Measurements from ENCODE around the gene RNF167.
A peak's percentile ranks its signal among the peaks of the same experiment; 100 is the strongest.

The RNF167 gene

DNA sequence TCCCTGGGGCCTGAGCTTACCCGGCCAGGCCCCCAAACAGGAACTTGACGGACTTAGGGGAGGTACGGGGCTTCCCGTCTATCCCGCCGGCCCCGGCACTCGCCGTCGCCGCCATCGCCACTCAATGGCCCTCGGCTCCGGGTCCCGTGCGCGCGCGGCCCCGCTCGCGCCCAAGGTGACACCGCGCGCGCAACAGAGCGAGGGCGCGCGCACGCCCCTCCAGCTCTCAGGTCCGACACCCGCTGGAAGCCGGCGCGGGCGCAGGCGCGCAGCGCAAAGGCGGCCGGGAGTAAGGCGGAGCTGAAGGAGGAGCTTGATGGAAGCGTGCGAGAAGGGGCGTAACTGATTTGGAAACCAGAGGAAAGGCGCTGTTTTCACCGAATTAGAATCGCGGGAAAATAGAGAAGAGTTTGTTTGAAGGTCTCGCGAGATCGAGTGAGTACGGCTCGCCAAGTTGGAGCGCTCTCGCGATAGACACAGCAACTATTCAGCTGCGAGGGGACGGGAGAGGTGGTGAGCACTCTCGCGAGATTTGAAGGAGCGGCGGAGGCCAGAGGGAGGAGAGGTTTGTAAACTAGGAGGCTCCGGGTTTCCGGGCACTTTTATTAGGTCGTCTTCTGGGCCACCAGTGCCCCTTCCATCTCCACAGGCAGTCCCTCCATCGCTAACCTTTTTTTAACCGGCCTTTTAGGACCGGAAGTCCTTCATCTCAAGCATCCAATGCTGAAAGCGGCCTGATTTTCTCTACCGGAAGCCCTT lies at the start of gene RNF167, which contains the start of gene SLC25A11:
RNF167 (plus strand) TSS at position 473 of the 759 bp plus-strand sequence. CDS start 642 bp downstream, outside the sequence.
SLC25A11 (minus strand) TSS at position 251 of the 759 bp plus-strand sequence; CDS start at position 115, 136 bp downstream.
- Histone ChIP-seq H3K27me3 (ENCODE audit: control insufficient read depth, insufficient read depth, low read length) (no peaks in the 10 kb centered on the region), H3K4me3 (ENCODE audit: low read depth, low read length) (peak within 1 kb of the TSS; percentile 91), H3K9me3 (ENCODE audit: control insufficient read depth, insufficient read depth, low read length) (no peaks in the 10 kb centered on the region), H3K9ac (ENCODE audit: low read depth, low read length) (peak within 1 kb of the TSS; percentile 99), H3K4me1 (ENCODE audit: control insufficient read depth, insufficient read depth, low read length) (peaks cover 7% of the 10 kb centered on the region), H3K36me3 (ENCODE audit: control insufficient read depth, insufficient read depth, low read length) (peaks cover 48% of the 10 kb centered on the region)

GRCh38 chr17:4891411-4892410 lies 48.4 kb upstream of the RNF167 start:
- Histone ChIP-seq H3K4me1 (ENCODE audit: control insufficient read depth, insufficient read depth, low read length) (no peaks in the 10 kb centered on the region), H3K27me3 (ENCODE audit: control insufficient read depth, insufficient read depth, low read length) (no peaks in the 10 kb centered on the region), H3K36me3 (ENCODE audit: control insufficient read depth, insufficient read depth, low read length) (peaks cover 58% of the 10 kb centered on the region), H3K9ac (ENCODE audit: low read depth, low read length) (no peak overlapping the region), H3K4me3 (ENCODE audit: low read depth, low read length) (no peak overlapping the region), H3K9me3 (ENCODE audit: control insufficient read depth, insufficient read depth, low read length) (no peaks in the 10 kb centered on the region)

- no peaks in the 10 kb centered on the region for H3K9me3 ChIP-seq (ENCODE audit: control insufficient read depth, insufficient read depth, low read length)
- no peak overlapping the region for H3K4me3 ChIP-seq (ENCODE audit: low read depth, low read length)
- H3K4me1 ChIP-seq (ENCODE audit: control insufficient read depth, insufficient read depth, low read length) = no peaks in the 10 kb centered on the region
- H3K27me3 ChIP-seq (ENCODE audit: control insufficient read depth, insufficient read depth, low read length) = no peaks in the 10 kb centered on the region
- H3K9ac ChIP-seq (ENCODE audit: low read depth, low read length) = no peak overlapping the region
- H3K36me3 ChIP-seq (ENCODE audit: control insufficient read depth, insufficient read depth, low read length) = peaks cover 54% of the 10 kb centered on the region
Observed at GRCh38 chr17:4892499-4893221, 47.4 kb upstream of the RNF167 start.

- Histone ChIP-seq H3K9me3 (ENCODE audit: control insufficient read depth, insufficient read depth, low read length) (no peaks in the 10 kb centered on the region), H3K27me3 (ENCODE audit: control insufficient read depth, insufficient read depth, low read length) (no peaks in the 10 kb centered on the region), H3K4me3 (ENCODE audit: low read depth, low read length) (no peak overlapping the region), H3K4me1 (ENCODE audit: control insufficient read depth, insufficient read depth, low read length) (peaks cover 1% of the 10 kb centered on the region), H3K36me3 (ENCODE audit: control insufficient read depth, insufficient read depth, low read length) (peaks cover 52% of the 10 kb centered on the region), H3K9ac (ENCODE audit: low read depth, low read length) (no peak overlapping the region)
Observed at GRCh38 chr17:4893272-4893671, 46.8 kb upstream of the RNF167 start.

GRCh38 chr17:4893721-4894560 lies 46.1 kb upstream of the RNF167 start:
- Histone ChIP-seq H3K9ac (ENCODE audit: low read depth, low read length) (no peak overlapping the region), H3K9me3 (ENCODE audit: control insufficient read depth, insufficient read depth, low read length) (no peaks in the 10 kb centered on the region), H3K36me3 (ENCODE audit: control insufficient read depth, insufficient read depth, low read length) (peaks cover 52% of the 10 kb centered on the region), H3K4me1 (ENCODE audit: control insufficient read depth, insufficient read depth, low read length) (peaks cover 2% of the 10 kb centered on the region), H3K4me3 (ENCODE audit: low read depth, low read length) (no peak overlapping the region), H3K27me3 (ENCODE audit: control insufficient read depth, insufficient read depth, low read length) (no peaks in the 10 kb centered on the region)

DNA sequence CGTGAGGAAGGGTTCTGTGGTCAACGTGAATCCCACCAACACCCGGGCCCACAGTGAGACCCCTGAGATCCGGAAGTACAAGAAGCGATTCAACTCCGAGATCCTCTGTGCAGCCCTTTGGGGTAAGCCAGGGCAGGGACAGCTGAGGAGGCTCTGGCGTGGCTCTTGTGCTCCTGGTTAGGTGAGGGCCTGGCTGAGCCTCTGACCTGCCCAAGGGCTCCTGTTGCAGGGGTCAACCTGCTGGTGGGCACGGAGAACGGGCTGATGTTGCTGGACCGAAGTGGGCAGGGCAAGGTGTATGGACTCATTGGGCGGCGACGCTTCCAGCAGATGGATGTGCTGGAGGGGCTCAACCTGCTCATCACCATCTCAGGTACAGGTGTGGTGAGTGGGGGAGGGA lies 44.9 kb upstream of the RNF167 start:
- Histone ChIP-seq H3K9me3 (ENCODE audit: control insufficient read depth, insufficient read depth, low read length) (no peaks in the 10 kb centered on the region), H3K27me3 (ENCODE audit: control insufficient read depth, insufficient read depth, low read length) (no peaks in the 10 kb centered on the region), H3K4me3 (ENCODE audit: low read depth, low read length) (no peak overlapping the region), H3K4me1 (ENCODE audit: control insufficient read depth, insufficient read depth, low read length) (peaks cover 2% of the 10 kb centered on the region), H3K9ac (ENCODE audit: low read depth, low read length) (no peak overlapping the region), H3K36me3 (ENCODE audit: control insufficient read depth, insufficient read depth, low read length) (peaks cover 52% of the 10 kb centered on the region)

- no peaks in the 10 kb centered on the region for H3K27me3 ChIP-seq (ENCODE audit: control insufficient read depth, insufficient read depth, low read length)
- no peak overlapping the region for H3K9ac ChIP-seq (ENCODE audit: low read depth, low read length)
- peaks cover 2% of the 10 kb centered on the region for H3K4me1 ChIP-seq (ENCODE audit: control insufficient read depth, insufficient read depth, low read length)
- no peak overlapping the region for H3K4me3 ChIP-seq (ENCODE audit: low read depth, low read length)
- H3K36me3 ChIP-seq (ENCODE audit: control insufficient read depth, insufficient read depth, low read length) = peaks cover 47% of the 10 kb centered on the region
- no peaks in the 10 kb centered on the region for H3K9me3 ChIP-seq (ENCODE audit: control insufficient read depth, insufficient read depth, low read length)
Observed at GRCh38 chr17:4895657-4896331, 44.3 kb upstream of the RNF167 start.

DNA sequence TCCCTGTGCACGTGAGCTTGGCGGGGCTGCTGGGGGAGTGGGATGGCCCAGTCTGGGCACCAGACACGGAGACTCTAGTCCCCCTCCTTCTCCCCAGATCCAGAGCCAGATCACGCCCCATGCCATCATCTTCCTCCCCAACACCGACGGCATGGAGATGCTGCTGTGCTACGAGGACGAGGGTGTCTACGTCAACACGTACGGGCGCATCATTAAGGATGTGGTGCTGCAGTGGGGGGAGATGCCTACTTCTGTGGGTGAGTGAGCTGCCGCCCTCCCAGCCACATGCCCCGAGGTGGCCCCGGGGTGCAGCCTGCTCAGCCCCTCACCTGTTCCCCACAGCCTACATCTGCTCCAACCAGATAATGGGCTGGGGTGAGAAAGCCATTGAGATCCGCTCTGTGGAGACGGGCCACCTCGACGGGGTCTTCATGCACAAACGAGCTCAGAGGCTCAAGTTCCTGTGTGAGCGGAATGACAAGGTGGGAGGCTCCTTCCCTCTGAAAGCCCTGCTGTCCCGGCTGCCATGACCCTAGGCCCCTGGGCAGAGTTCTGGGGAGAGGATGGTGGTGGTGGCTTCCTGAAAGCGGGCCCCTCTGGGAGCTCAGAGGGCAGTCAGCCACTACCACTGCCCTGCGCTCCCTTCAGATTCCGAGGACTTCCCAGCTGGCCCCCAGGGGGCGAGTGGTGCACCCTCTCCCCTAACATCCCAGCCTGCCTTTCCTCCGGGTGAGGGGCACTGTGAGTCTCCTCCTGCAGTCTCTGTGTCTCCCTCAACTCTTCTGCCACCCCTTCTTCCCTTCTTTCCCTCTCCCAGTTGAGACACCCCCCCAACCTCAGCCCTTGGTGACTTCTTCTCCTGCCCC lies 43.5 kb upstream of the RNF167 start:
- Histone ChIP-seq H3K4me1 (ENCODE audit: control insufficient read depth, insufficient read depth, low read length) (peaks cover 2% of the 10 kb centered on the region), H3K36me3 (ENCODE audit: control insufficient read depth, insufficient read depth, low read length) (peaks cover 41% of the 10 kb centered on the region), H3K4me3 (ENCODE audit: low read depth, low read length) (no peak overlapping the region)

DNA sequence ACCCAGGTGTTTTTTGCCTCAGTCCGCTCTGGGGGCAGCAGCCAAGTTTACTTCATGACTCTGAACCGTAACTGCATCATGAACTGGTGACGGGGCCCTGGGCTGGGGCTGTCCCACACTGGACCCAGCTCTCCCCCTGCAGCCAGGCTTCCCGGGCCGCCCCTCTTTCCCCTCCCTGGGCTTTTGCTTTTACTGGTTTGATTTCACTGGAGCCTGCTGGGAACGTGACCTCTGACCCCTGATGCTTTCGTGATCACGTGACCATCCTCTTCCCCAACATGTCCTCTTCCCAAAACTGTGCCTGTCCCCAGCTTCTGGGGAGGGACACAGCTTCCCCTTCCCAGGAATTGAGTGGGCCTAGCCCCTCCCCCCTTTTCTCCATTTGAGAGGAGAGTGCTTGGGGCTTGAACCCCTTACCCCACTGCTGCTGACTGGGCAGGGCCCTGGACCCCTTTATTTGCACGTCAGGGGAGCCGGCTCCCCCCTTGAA lies 42.8 kb upstream of the RNF167 start:
- no peaks in the 10 kb centered on the region for H3K9me3 ChIP-seq (ENCODE audit: control insufficient read depth, insufficient read depth, low read length)
- H3K4me3 ChIP-seq (ENCODE audit: low read depth, low read length) = no peak overlapping the region
- peaks cover 2% of the 10 kb centered on the region for H3K4me1 ChIP-seq (ENCODE audit: control insufficient read depth, insufficient read depth, low read length)
- H3K27me3 ChIP-seq (ENCODE audit: control insufficient read depth, insufficient read depth, low read length) = no peaks in the 10 kb centered on the region
- H3K36me3 ChIP-seq (ENCODE audit: control insufficient read depth, insufficient read depth, low read length) = peaks cover 40% of the 10 kb centered on the region
- H3K9ac ChIP-seq (ENCODE audit: low read depth, low read length) = no peak overlapping the region

More for the DNA sequence above, 43.5 kb upstream of the RNF167 start:
- Histone ChIP-seq H3K9ac (ENCODE audit: low read depth, low read length) (no peak overlapping the region), H3K27me3 (ENCODE audit: control insufficient read depth, insufficient read depth, low read length) (no peaks in the 10 kb centered on the region), H3K9me3 (ENCODE audit: control insufficient read depth, insufficient read depth, low read length) (no peaks in the 10 kb centered on the region)

All from iPS-15b (cell line).